Astrocyte (in vitro differentiated cells and primary cell): Measurements from ENCODE around the gene APBB1IP. TPM values are rescaled to one million over a fixed set of nuclear protein-coding genes. Genes with fewer than 3 reads are reported as not detected.

Experiments
- DNase-seq: peaks from one replicate; pipeline ENCODE4 v3.0.0-alpha.2; 2010; ENCODE audit warnings: low read depth
- FAIRE-seq: peaks from 2 replicates; lab custom pipeline; 2011; peaks lifted over from hg19 to GRCh38; lab: Jason Lieb, UNC
- H2AFZ ChIP-seq: 2 replicates; pipeline ENCODE4 v1.6.0; 2012; ENCODE audit warnings: low read depth, low read length, inconsistent platforms
- H3K27ac ChIP-seq: 2 replicates; pipeline ENCODE4 v1.5.1; 2011; ENCODE audit warnings: low read depth, low read length, inconsistent platforms
- H3K27me3 ChIP-seq: 2 replicates; pipeline ENCODE4 v1.6.0; 2011; ENCODE audit warnings: low read length, inconsistent platforms; ENCODE audit not compliant: insufficient read depth
- H3K36me3 ChIP-seq: 2 replicates; pipeline ENCODE4 v1.5.1; 2011; ENCODE audit warnings: low read length, inconsistent platforms; ENCODE audit not compliant: insufficient read depth
- H3K4me1 ChIP-seq: 2 replicates; pipeline ENCODE4 v1.5.1; 2011; ENCODE audit warnings: low read length, inconsistent platforms; ENCODE audit not compliant: insufficient read depth
- H3K4me2 ChIP-seq: 2 replicates; pipeline ENCODE4 v1.6.0; 2012; ENCODE audit warnings: low read length, inconsistent platforms
- H3K4me3 ChIP-seq: 2 replicates; pipeline ENCODE4 v1.5.1; 2011; ENCODE audit warnings: low read depth, mild to moderate bottlenecking, low read length, inconsistent platforms; ENCODE audit not compliant: insufficient read depth
- H3K79me2 ChIP-seq: 2 replicates; pipeline ENCODE4 v1.6.0; 2012; ENCODE audit warnings: mild to moderate bottlenecking, low read length, inconsistent platforms; ENCODE audit not compliant: insufficient read depth
- H3K9ac ChIP-seq: 2 replicates; pipeline ENCODE4 v1.6.0; 2012; ENCODE audit warnings: mild to moderate bottlenecking, low read length, inconsistent platforms
- H3K9me3 ChIP-seq: 2 replicates; pipeline ENCODE4 v1.5.1; 2012; ENCODE audit warnings: low read depth, mild to moderate bottlenecking, low read length, inconsistent platforms; ENCODE audit not compliant: insufficient read depth
- H4K20me1 ChIP-seq: 2 replicates; pipeline ENCODE4 v1.6.0; 2012; ENCODE audit warnings: low read length, inconsistent platforms; ENCODE audit not compliant: insufficient read depth
- H3K27ac Mint-ChIP-seq: one replicate; pipeline ENCODE4 v1.8.0; 2021; ENCODE audit warnings: mild to moderate bottlenecking, mixed read lengths; ENCODE audit not compliant: unreplicated experiment
- H3K27me3 Mint-ChIP-seq: one replicate; pipeline ENCODE4 v1.8.0; 2021; ENCODE audit warnings: low read depth, mixed read lengths; ENCODE audit not compliant: unreplicated experiment
- H3K36me3 Mint-ChIP-seq: one replicate; pipeline ENCODE4 v1.8.0; 2021; ENCODE audit warnings: low read depth, mixed read lengths; ENCODE audit not compliant: unreplicated experiment
- H3K4me1 Mint-ChIP-seq: one replicate; pipeline ENCODE4 v1.8.0; 2021; ENCODE audit warnings: low read depth, mixed read lengths; ENCODE audit not compliant: unreplicated experiment
- H3K4me3 Mint-ChIP-seq: one replicate; pipeline ENCODE4 v1.8.0; 2021; ENCODE audit warnings: mild to moderate bottlenecking, moderate library complexity, mixed read lengths; ENCODE audit not compliant: unreplicated experiment
- H3K9me3 Mint-ChIP-seq: one replicate; pipeline ENCODE4 v1.8.0; 2021; ENCODE audit warnings: mild to moderate bottlenecking, mixed read lengths; ENCODE audit not compliant: unreplicated experiment
- EZH2 ChIP-seq: IDR thresholded peaks from 2 replicates; pipeline ENCODE4 v1.6.1; 2012; ENCODE audit warnings: mild to moderate bottlenecking, low read length, inconsistent platforms; ENCODE audit not compliant: insufficient read depth
- total RNA-seq: library from RNA; stranded (reverse); gene quantifications from 2 replicates; pipeline ENCODE4 v1.2.1, GENCODE V29; 2021
- TF ChIP-seq, protein P1 (sequence below): IDR thresholded peaks from 2 replicates; pipeline ENCODE4 v1.5.1; 2011; ENCODE audit warnings: low read depth, mild to moderate bottlenecking, inconsistent platforms, low read length, moderate library complexity; ENCODE audit not compliant: insufficient read depth

The APBB1IP gene
- total RNA-seq, 1 donor from 2014 or later: 0.23 TPM

DNA sequence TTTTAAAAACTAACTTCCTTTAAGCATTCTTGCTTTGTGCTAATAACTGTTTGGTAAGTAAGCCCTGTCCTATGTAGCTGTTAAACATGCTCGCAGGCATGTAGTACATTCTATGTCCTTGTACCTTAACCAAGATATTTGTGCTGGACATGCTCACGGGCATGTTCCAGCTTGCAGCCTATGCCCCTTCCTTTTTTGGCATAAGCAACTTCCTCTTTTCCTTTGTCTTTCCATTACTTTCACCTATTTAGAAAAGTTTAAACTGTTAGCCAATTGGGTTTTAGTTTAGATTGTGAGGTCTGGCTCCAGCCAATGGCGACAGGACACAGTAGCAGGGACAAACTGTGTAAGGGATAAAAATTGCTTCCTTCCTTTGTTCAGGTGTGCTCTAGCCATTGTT, 14.4 kb upstream of the APBB1IP start:
- H2AFZ ChIP-seq: no peak overlapping the region
- no peaks in the 10 kb centered on the region for H3K9me3 ChIP-seq
- no peaks in the 10 kb centered on the region for H3K27me3 Mint-ChIP-seq
- no peaks in the 10 kb centered on the region for H3K79me2 ChIP-seq
- no peaks in the 10 kb centered on the region for H3K4me1 ChIP-seq
- no peak overlapping the region for H3K4me3 ChIP-seq
- no peaks in the 10 kb centered on the region for H3K9me3 Mint-ChIP-seq
- H3K27ac ChIP-seq: no peak overlapping the region
- H3K4me2 ChIP-seq: no peak overlapping the region
- FAIRE-seq: no peak
- no peak overlapping the region for H3K9ac ChIP-seq
- H3K4me3 Mint-ChIP-seq: no peak overlapping the region
- H3K36me3 ChIP-seq: no peaks in the 10 kb centered on the region
- H3K36me3 Mint-ChIP-seq: no peaks in the 10 kb centered on the region
- H3K4me1 Mint-ChIP-seq: no peaks in the 10 kb centered on the region
- TF ChIP-seq, protein P1, sequence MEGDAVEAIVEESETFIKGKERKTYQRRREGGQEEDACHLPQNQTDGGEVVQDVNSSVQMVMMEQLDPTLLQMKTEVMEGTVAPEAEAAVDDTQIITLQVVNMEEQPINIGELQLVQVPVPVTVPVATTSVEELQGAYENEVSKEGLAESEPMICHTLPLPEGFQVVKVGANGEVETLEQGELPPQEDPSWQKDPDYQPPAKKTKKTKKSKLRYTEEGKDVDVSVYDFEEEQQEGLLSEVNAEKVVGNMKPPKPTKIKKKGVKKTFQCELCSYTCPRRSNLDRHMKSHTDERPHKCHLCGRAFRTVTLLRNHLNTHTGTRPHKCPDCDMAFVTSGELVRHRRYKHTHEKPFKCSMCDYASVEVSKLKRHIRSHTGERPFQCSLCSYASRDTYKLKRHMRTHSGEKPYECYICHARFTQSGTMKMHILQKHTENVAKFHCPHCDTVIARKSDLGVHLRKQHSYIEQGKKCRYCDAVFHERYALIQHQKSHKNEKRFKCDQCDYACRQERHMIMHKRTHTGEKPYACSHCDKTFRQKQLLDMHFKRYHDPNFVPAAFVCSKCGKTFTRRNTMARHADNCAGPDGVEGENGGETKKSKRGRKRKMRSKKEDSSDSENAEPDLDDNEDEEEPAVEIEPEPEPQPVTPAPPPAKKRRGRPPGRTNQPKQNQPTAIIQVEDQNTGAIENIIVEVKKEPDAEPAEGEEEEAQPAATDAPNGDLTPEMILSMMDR: no peak
- no peak for TF ChIP-seq EZH2
- no peak for DNase-seq
- no peaks in the 10 kb centered on the region for H4K20me1 ChIP-seq
- no peak overlapping the region for H3K27ac Mint-ChIP-seq
- H3K27me3 ChIP-seq: no peaks in the 10 kb centered on the region

DNA sequence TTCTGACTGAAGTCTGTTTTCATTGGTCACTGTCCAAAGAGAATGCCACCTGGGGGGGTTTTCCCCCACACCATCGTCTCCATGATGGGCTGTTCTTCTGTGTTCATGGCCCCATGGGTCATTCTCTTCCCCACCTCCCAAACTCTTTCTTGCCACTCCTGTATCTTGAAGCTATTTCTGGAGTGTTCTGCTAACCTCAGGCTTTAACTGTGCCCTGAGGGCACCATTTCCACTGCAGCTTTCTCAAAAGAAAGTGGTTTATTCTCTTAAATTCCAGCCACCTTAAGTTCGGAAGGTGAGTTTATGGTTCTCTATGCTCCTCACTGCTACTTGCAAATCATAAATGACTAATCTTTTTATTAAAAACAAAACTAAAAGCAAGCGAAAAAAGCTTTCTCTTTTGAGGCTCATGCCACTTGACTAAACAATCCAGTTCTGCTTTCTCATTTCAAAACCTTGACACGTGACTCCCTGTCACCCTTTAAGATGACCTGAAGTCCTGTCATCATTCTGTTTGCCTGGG, 7.4 kb upstream of the APBB1IP start:
- FAIRE-seq: no peak
- H3K9me3 Mint-ChIP-seq: no peaks in the 10 kb centered on the region

GRCh38 chr10:26432938-26433337, 5.2 kb upstream of the APBB1IP start:
- Histone ChIP-seq H3K27ac (no peak overlapping the region), H3K9ac (no peak overlapping the region), H3K4me3 (no peak overlapping the region), H3K36me3 (no peaks in the 10 kb centered on the region), H3K27me3 (no peaks in the 10 kb centered on the region), H3K4me1 (no peaks in the 10 kb centered on the region), H4K20me1 (no peaks in the 10 kb centered on the region), H3K9me3 (no peaks in the 10 kb centered on the region), H3K4me2 (no peak overlapping the region), H3K79me2 (no peaks in the 10 kb centered on the region), H2AFZ (no peak overlapping the region)
- DNase-seq (peak; percentile 27), FAIRE-seq (no peak)
- TF ChIP-seq EZH2: no peak
- TF ChIP-seq, protein P1: no peak
- peaks cover 3% of the 10 kb centered on the region for H3K9me3 Mint-ChIP-seq
- peaks cover 5% of the 10 kb centered on the region for H3K27me3 Mint-ChIP-seq
- no peaks in the 10 kb centered on the region for H3K4me1 Mint-ChIP-seq
- H3K27ac Mint-ChIP-seq: no peak overlapping the region
- no peaks in the 10 kb centered on the region for H3K36me3 Mint-ChIP-seq
- no peak overlapping the region for H3K4me3 Mint-ChIP-seq

More for the DNA sequence above, 7.4 kb upstream of the APBB1IP start:
- TF ChIP-seq, protein P1: no peak
- no peak for TF ChIP-seq EZH2
- DNase-seq: no peak
- Histone ChIP-seq H2AFZ (no peak overlapping the region), H4K20me1 (no peaks in the 10 kb centered on the region), H3K9ac (no peak overlapping the region), H3K4me1 (no peaks in the 10 kb centered on the region), H3K9me3 (no peaks in the 10 kb centered on the region), H3K79me2 (no peaks in the 10 kb centered on the region), H3K4me3 (no peak overlapping the region), H3K36me3 (no peaks in the 10 kb centered on the region), H3K27me3 (no peaks in the 10 kb centered on the region), H3K4me2 (no peak overlapping the region), H3K27ac (no peak overlapping the region)
- Mint-ChIP-seq H3K27ac (no peak overlapping the region), H3K4me1 (no peaks in the 10 kb centered on the region), H3K36me3 (no peaks in the 10 kb centered on the region), H3K4me3 (no peak overlapping the region), H3K27me3 (no peaks in the 10 kb centered on the region)
